Tongue (tissue), 2 donors: ENCODE data around the gene AGBL1. TPM values are rescaled to one million over a fixed set of nuclear protein-coding genes. Genes with fewer than 3 reads are reported as not detected.

Experiments
- DNase-seq: peaks from one replicate; pipeline ENCODE4 v3.0.0-alpha.2; 2015
- total RNA-seq: library from RNA; depleted of rRNA; stranded (reverse); fragments of >200 nt; gene quantifications from one replicate; pipeline ENCODE4 v1.2.3, GENCODE V29; 2014

The AGBL1 gene
- total RNA-seq, 1 donor from 2014 or later: 77.9 TPM

DNA sequence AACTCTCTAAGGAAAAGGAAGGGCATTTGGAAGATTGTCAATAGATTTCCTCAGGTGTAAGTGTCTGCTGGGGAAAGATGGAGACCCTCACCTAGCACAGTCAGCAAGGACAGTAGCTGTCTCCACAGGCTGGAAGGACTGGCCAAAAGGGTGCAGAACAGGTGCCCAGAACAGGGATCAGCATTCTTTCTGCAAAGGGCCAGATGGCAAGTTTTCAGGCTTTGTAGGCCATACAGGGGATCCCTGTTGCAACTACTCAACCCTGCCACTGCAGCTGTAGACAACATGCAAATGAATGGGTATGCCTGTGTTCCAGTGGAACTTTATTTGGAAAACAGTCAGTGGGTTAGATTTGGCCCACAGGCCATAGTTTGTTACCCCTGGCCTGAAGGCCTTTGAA lies 8.1 kb downstream of the AGBL1 start:
- DNase-seq: no peak

DNA sequence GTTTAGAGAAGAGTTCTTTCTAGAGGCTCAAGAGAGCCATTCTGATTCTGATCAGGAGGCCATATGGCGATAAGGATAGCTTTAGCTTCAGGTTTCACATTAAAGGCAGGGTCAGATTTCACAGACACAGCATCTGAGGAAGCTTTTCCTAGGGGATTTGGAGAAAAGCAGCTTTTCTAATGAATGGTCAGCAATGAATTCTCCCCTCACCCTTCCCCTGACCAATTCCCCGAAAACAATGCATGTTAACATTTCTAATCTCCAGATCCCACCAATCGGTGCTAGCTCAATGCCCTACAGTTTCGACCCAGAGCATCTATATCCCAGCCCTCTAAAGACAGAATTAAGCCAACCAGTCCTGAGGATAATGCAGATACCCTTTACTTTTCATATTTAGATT lies 9.8 kb downstream of the AGBL1 start:
- no peak for DNase-seq

DNA sequence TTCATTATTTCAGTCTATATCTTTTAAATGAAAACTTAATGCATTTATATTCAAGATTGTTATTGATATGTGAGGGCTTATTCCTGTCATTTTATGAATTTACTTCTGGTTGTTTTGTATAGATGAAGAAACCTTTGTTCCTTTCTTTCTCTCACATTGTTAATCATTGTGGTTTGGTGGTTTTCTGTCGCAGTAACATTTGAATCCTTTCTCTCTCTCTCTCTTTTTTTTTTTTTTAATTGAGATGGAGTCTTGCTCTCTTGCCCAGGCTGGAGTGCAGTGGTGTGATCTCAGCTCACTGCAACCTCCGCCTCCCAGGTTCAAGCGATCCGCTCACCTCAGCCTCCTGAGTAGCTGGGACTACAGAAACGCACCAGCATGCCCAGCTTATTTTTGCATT lies 22.1 kb downstream of the AGBL1 start:
- no peak for DNase-seq

GRCh38 chr15:86103825-86104224 lies 24.2 kb downstream of the AGBL1 start:
- no peak for DNase-seq

DNA sequence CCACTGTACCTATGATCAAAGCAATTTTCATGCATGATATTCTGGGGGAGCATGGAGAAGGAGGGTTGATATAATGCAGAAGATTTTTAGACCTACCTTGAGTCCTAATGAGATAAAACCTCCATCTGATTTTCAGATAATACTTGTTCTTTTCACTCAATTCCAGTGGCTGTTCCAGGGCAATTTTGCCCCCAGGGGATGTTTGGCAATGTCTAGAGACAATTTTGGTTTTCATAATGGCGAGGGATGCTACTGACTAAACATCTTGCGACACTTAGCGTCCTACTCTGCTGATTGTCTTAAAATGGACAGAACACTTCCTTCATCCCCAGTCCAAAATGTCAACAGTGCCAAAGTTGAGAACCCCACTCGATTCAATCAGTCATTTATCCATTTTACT lies 26.6 kb downstream of the AGBL1 start:
- no peak for DNase-seq

- peak; percentile 51 for DNase-seq
Measured at GRCh38 chr15:86115145-86115801, 35.6 kb downstream of the AGBL1 start.

DNA sequence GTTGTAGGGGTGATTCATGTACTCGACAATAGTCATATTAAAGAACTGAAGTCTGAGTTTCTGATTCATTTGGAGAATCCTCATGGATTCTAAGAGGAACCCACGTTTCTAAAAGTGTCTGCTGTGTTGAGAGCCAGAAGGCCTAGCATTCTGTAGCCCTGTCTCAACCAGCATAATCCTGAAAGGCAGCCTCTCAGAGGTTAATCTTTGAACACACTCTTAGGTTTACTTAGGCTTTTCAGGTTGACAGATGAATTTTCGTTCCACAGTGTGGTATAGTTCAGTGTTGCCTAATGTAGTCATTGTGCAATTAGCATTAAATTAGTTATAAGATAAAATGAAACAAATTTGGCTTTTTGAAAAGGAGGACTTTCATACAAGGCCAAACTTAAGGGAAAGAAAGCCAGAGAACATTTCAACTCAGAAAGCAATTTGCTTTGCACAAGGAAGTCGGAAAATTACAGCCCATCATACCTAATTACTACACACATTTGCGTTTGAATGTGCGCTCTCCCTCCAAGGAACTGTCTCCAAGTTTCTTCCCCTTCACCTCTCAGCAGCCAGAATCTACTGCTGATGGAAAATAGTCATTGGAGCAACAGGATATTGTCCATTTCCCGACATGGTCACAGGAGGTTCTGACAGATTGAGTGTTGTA lies 42.0 kb downstream of the AGBL1 start:
- DNase-seq: peak; percentile 60

GRCh38 chr15:86122691-86123391 lies 43.2 kb downstream of the AGBL1 start:
- peak; percentile 46 for DNase-seq

GRCh38 chr15:86125775-86126174 lies 46.1 kb downstream of the AGBL1 start:
- DNase-seq: peak; percentile 81

DNA sequence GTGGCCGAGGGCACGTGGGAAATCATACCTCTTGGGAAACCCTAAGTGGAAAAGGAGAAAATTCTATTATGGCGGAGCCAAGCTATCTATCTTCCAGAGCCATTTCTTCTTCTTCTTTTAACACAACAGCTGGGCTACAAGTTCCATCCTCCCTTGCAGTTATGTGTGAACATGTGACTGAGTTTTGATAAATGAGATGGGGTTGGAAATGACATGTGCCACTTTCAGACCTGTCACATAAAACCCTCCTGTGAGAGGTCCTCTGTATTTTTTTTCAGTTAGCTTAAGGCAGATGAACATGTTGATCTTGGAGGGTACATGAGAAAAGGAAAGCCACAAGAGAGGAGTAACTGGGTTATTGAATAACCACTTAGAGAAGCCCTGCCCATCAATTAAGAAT lies 47.9 kb downstream of the AGBL1 start:
- peak; percentile 41 for DNase-seq

- peak; percentile 76 for DNase-seq
Measured at GRCh38 chr15:86135041-86135440, 55.4 kb downstream of the AGBL1 start.

- no peak for DNase-seq
Measured at GRCh38 chr15:86136861-86137260, 57.2 kb downstream of the AGBL1 start.

DNA sequence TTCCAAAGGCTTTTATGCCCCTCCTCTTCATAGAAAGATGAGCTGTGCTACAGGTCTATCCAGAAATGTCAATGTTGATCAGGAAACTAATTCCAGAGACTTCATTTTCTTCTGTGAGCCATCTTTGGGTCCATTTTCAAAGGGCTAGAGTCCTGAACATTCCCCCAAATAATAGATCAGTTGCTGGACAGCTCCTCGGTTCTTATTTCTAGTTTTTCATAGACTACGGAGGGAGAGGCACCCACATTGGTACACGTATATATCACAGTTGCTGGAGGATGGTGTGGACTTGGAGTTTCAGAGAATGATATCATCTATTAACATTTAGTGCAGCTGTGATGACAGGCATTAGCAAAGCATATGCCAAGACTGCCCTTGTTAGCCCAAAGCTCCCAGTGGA lies 59.1 kb downstream of the AGBL1 start:
- no peak for DNase-seq

DNA sequence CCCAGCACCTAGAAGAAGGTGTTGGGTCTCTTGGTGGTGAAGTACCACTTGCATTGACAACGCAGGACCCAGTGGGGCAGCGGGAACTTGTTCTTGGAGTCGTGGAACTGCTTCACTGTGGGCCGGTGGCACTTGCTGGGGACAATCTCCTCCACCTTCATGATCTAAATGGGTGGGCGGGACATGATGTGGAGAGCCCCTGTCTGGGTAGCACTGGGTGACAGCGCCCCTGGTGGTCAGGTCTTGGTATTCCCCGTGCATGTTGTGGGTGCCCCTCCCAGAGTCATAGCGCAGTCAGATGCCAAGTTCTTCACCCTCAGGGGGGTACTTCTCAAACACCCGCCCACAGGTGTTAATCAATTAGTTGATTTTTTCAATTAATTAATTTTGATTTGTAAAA lies 60.2 kb downstream of the AGBL1 start:
- no peak for DNase-seq

DNA sequence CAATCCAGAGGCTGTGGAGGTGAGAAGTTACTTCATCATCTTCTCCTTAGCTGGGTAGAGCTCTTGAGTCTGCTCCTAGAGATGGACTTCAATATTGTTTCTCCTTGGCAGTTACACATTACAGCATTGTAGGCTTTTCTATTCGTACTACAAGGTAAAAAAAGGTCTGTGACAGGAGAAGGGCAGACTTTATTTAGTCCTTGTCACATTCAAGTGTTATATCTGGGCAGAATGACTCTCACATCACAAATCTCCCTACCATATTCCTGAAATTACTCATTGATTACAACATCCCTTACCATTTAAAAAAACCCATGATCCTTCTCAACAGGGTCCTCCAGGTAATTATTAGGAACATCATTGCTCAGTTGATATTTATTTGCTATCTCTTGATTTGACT lies 75.0 kb downstream of the AGBL1 start:
- DNase-seq: no peak

DNA sequence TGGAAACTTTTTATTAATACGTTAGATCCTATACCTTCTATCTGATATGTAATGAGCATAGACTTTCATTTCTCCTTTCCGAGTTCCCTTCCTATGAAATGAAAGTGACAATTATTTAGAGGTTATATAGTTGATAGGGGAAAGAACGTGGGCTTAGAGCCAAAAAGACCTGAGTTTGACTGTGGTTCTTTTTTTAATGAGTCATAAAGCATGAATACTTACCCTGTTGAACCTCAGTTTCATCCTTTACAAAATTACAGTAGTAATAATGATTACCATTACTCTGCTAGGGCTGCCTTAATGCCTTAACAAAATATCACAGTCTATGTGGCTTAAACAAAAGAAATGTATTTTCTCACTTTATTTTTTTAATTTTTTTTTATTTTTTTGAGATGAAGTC lies 75.9 kb downstream of the AGBL1 start:
- DNase-seq: no peak

GRCh38 chr15:86157606-86158293 lies 78.1 kb downstream of the AGBL1 start:
- DNase-seq: no peak

GRCh38 chr15:86159468-86159867 lies 79.8 kb downstream of the AGBL1 start:
- no peak for DNase-seq

- DNase-seq: no peak
Measured at GRCh38 chr15:86161250-86161649, 81.6 kb downstream of the AGBL1 start.

GRCh38 chr15:86162172-86162591 lies 82.5 kb downstream of the AGBL1 start:
- peak; percentile 88 for DNase-seq

DNA sequence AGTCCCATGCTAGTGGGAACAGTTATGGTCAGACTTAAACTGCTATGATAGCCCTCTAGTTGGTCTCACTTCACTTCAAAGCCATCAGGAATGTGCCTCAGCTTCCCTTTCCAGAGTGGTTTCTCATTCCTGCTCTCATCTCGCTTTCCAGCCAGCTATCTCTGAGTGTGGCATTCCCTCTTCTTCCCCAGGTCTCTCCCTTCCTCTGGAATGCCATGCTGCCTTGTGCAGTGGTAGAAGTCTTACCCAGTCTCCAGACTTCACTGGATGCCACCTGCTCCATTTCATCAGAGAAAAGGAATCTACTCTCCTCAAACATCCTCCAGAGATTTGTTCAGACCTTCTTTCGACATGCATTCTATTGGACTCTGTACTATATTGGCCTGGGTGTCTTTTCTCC lies 83.0 kb downstream of the AGBL1 start:
- peak; percentile 63 for DNase-seq

GRCh38 chr15:86163816-86164215 lies 84.1 kb downstream of the AGBL1 start:
- peak; percentile 54 for DNase-seq
